Liver (tissue), 9 donors: ENCODE results near the gene OCA2. TPM values are rescaled to one million over a fixed set of nuclear protein-coding genes. Genes with fewer than 3 reads are reported as not detected.

Source experiments
- DNase-seq: peaks from one replicate; pipeline ENCODE4 v3.0.0-alpha.2; 2017; ENCODE audit warnings: low spot score
- H3K27ac ChIP-seq, 2 donors: one replicate each; pipeline ENCODE4 v1.7.0; 2013; ENCODE audit warnings: inconsistent platforms in 2 of 2, low read length in 2 of 2, control low read depth in 1 of 2, low read depth in 1 of 2, mild to moderate bottlenecking in 1 of 2
- H3K27me3 ChIP-seq, 4 donors: one replicate each; pipeline versions ENCODE4 v1.6.1 to v1.7.0; 2013; ENCODE audit warnings: low read length in 3 of 4, inconsistent platforms in 1 of 4, mild to moderate bottlenecking in 1 of 4, moderate library complexity in 1 of 4; ENCODE audit not compliant: control insufficient read depth in 4 of 4, insufficient read depth in 4 of 4
- H3K36me3 ChIP-seq, 4 donors: one replicate each; pipeline versions ENCODE4 v1.6.1 to v1.7.0; 2013; ENCODE audit warnings: low read length in 3 of 4, mild to moderate bottlenecking in 3 of 4, low read depth in 1 of 4, moderate library complexity in 1 of 4; ENCODE audit not compliant: control insufficient read depth in 4 of 4, insufficient read depth in 3 of 4
- H3K4me1 ChIP-seq, 4 donors: one replicate each; pipeline versions ENCODE4 v1.6.1 to v1.7.0; 2013; ENCODE audit warnings: low read length in 3 of 4, mild to moderate bottlenecking in 3 of 4, moderate library complexity in 1 of 4; ENCODE audit not compliant: control insufficient read depth in 4 of 4, insufficient read depth in 4 of 4
- H3K4me3 ChIP-seq, 3 donors: one replicate each; pipeline versions ENCODE4 v1.6.1 to v1.7.0; 2013; ENCODE audit warnings: low read length in 3 of 3, control low read depth in 1 of 3, low read depth in 1 of 3, mild to moderate bottlenecking in 1 of 3
- H3K9ac ChIP-seq, 2 donors: one replicate each; pipeline ENCODE4 v1.7.0; 2013; ENCODE audit warnings: low read length in 2 of 2, mild to moderate bottlenecking in 2 of 2, moderate library complexity in 2 of 2, control low read depth in 1 of 2, low read depth in 1 of 2
- H3K9me3 ChIP-seq, 4 donors: one replicate each; pipeline versions ENCODE4 v1.6.1 to v1.7.0; 2013; ENCODE audit warnings: low read length in 3 of 4; ENCODE audit not compliant: control insufficient read depth in 4 of 4
- EGR1 ChIP-seq, 2 donors: IDR thresholded peaks; 2 replicates each; pipeline ENCODE4 v1.6.1; 2016 to 2018; ENCODE audit warnings: antibody characterized with exemption in 2 of 2, low read depth in 2 of 2
- FOXA1 ChIP-seq: IDR thresholded peaks from 2 replicates; pipeline ENCODE4 v1.6.1; 2016; ENCODE audit warnings: antibody characterized with exemption
- FOXA2 ChIP-seq: IDR thresholded peaks from 2 replicates; pipeline ENCODE4 v1.6.1; 2016; ENCODE audit warnings: antibody characterized with exemption
- GABPA ChIP-seq, 2 donors: IDR thresholded peaks in 1 of 2; conservative IDR thresholded peaks in 1 of 2; 2 replicates each; pipeline ENCODE4 v1.6.1; 2016; ENCODE audit warnings: antibody characterized with exemption in 2 of 2, mild to moderate bottlenecking in 1 of 2, moderate library complexity in 1 of 2
- HNF4A ChIP-seq, 2 donors: conservative IDR thresholded peaks; 2 replicates each; pipeline ENCODE4 v1.6.1; 2016; ENCODE audit warnings: antibody characterized with exemption in 2 of 2, mild to moderate bottlenecking in 2 of 2
- HNF4G ChIP-seq: IDR thresholded peaks from 2 replicates; pipeline ENCODE4 v1.6.1; 2016; ENCODE audit warnings: antibody characterized with exemption
- JUND ChIP-seq, 2 donors: IDR thresholded peaks; 2 replicates each; pipeline ENCODE4 v1.6.1; 2016; ENCODE audit warnings: antibody characterized with exemption in 2 of 2
- NR2F2 ChIP-seq: IDR thresholded peaks from 2 replicates; pipeline ENCODE4 v1.6.1; 2016; ENCODE audit warnings: antibody characterized with exemption
- RAD21 ChIP-seq, 2 donors: IDR thresholded peaks; 2 replicates each; pipeline ENCODE4 v1.6.1; 2016; ENCODE audit warnings: antibody characterized with exemption in 2 of 2, mild to moderate bottlenecking in 2 of 2
- REST ChIP-seq: IDR thresholded peaks from 2 replicates; pipeline ENCODE4 v1.6.1; 2016; ENCODE audit warnings: antibody characterized with exemption, mild to moderate bottlenecking
- RXRA ChIP-seq, 2 donors: IDR thresholded peaks; 2 replicates each; pipeline ENCODE4 v1.6.1; 2017 to 2018; ENCODE audit warnings: antibody characterized with exemption in 2 of 2, mild to moderate bottlenecking in 1 of 2
- SP1 ChIP-seq: IDR thresholded peaks from 2 replicates; pipeline ENCODE4 v1.6.1; 2018; ENCODE audit warnings: antibody characterized with exemption, mild to moderate bottlenecking
- TAF1 ChIP-seq: conservative IDR thresholded peaks from 2 replicates; pipeline ENCODE4 v1.6.1; 2016; ENCODE audit warnings: antibody characterized with exemption, mild to moderate bottlenecking
- YY1 ChIP-seq: IDR thresholded peaks from 2 replicates; pipeline ENCODE4 v1.6.1; 2016; ENCODE audit warnings: antibody characterized with exemption, mild to moderate bottlenecking
- ZBTB33 ChIP-seq: IDR thresholded peaks from 2 replicates; pipeline ENCODE4 v1.6.1; 2016; ENCODE audit warnings: antibody characterized with exemption
- WGBS: extraction: QIAGEN DNeasy Blood & Tissue Kit; methylation state at CpG from one replicate; pipeline ENCODE4 v1.1.7; 2013; 5-methylcytosine and 5-hydroxymethylcytosine counted together
- polyA plus RNA-seq, 2 donors: library from polyadenylated mRNA; stranded (reverse) in 1 of 2; unstranded in 1 of 2; fragments of 200-250 nt in 1 of 2; fragments of >200 nt in 1 of 2; fragmentation: Nextera tagmentation in 1 of 2; extraction: Ambion mirVana in 1 of 2; gene quantifications; one replicate each; pipeline versions ENCODE4 v1.2.1 to v1.2.3, GENCODE V29; 2013 to 2015
- total RNA-seq, 2 donors: library from RNA; depleted of rRNA; stranded (reverse); fragments of >200 nt; gene quantifications; one replicate each; pipeline ENCODE4 v1.2.3, GENCODE V29; 2014
- TF ChIP-seq, protein P1 (sequence below): IDR thresholded peaks from 2 replicates; pipeline ENCODE4 v1.6.1; 2016; ENCODE audit warnings: antibody characterized with exemption
- TF ChIP-seq, protein P2 (sequence below): fragments of 150-350 bp; IDR thresholded peaks from 2 replicates; pipeline ENCODE4 v1.5.1; 2017; ENCODE audit warnings: improper control_type of control experiment, low read depth, low read length; ENCODE audit not compliant: missing input control
- TF ChIP-seq, protein P3 (sequence below): IDR thresholded peaks from 2 replicates; pipeline ENCODE4 v1.6.1; 2016; ENCODE audit warnings: antibody characterized with exemption
- donor health status: healthy.
- donor health status: healthy.
- donor health status: healthy.
- donor health status: healthy.
- donor health status: healthy.

Gene OCA2
- total and polyA plus RNA-seq, 4 donors, result 0.02 to 0.56 (median 0.15) TPM

- 83% methylated on average over 13 of the region's 13 CpGs for WGBS
Observed at GRCh38 chr15:27967541-27967940, 131.6 kb downstream of the OCA2 start.

GRCh38 chr15:27965546-27965945, 133.6 kb downstream of the OCA2 start:
- Histone ChIP-seq H3K9me3 (peaks cover 0 to 3% (median 0%) of the 10 kb centered on the region in 4 donors), H3K4me1 (no peaks in the 10 kb centered on the region), H3K27me3 (no peaks in the 10 kb centered on the region), H3K27ac (no peak overlapping the region), H3K36me3 (peaks cover 0 to 2% (median 0%) of the 10 kb centered on the region in 4 donors), H3K4me3 (no peak overlapping the region), H3K9ac (no peak overlapping the region)
- no peak for TF ChIP-seq EGR1 (IDR thresholded peaks at IDR 0.05; ENCODE audit: low read depth in 2 of 2)
- 84% methylated on average over 6 of the region's 6 CpGs for WGBS
- no peak for DNase-seq

More at GRCh38 chr15:27967541-27967940, 131.6 kb downstream of the OCA2 start:
- H3K9ac ChIP-seq, result no peak overlapping the region
- peaks cover 0 to 4% (median 2%) of the 10 kb centered on the region in 4 donors for H3K9me3 ChIP-seq
- H3K36me3 ChIP-seq, result peaks cover 0 to 2% (median 0%) of the 10 kb centered on the region in 4 donors
- no peak for TF ChIP-seq YY1
- TF ChIP-seq, protein P1, sequence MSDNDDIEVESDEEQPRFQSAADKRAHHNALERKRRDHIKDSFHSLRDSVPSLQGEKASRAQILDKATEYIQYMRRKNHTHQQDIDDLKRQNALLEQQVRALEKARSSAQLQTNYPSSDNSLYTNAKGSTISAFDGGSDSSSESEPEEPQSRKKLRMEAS, result no peak
- no peak for TF ChIP-seq RXRA (IDR thresholded peaks at IDR 0.05)
- no peak for TF ChIP-seq SP1
- no peak for TF ChIP-seq FOXA1
- no peak for TF ChIP-seq JUND (IDR thresholded peaks at IDR 0.05)
- TF ChIP-seq, protein P2, sequence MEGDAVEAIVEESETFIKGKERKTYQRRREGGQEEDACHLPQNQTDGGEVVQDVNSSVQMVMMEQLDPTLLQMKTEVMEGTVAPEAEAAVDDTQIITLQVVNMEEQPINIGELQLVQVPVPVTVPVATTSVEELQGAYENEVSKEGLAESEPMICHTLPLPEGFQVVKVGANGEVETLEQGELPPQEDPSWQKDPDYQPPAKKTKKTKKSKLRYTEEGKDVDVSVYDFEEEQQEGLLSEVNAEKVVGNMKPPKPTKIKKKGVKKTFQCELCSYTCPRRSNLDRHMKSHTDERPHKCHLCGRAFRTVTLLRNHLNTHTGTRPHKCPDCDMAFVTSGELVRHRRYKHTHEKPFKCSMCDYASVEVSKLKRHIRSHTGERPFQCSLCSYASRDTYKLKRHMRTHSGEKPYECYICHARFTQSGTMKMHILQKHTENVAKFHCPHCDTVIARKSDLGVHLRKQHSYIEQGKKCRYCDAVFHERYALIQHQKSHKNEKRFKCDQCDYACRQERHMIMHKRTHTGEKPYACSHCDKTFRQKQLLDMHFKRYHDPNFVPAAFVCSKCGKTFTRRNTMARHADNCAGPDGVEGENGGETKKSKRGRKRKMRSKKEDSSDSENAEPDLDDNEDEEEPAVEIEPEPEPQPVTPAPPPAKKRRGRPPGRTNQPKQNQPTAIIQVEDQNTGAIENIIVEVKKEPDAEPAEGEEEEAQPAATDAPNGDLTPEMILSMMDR, result no peak
- TF ChIP-seq FOXA2, result no peak
- no peak for TF ChIP-seq ZBTB33
- TF ChIP-seq HNF4A (conservative IDR thresholded peaks at IDR 0.05), result no peak
- TF ChIP-seq, protein P3, sequence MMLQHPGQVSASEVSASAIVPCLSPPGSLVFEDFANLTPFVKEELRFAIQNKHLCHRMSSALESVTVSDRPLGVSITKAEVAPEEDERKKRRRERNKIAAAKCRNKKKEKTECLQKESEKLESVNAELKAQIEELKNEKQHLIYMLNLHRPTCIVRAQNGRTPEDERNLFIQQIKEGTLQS, result no peak
- H3K27me3 ChIP-seq, result no peaks in the 10 kb centered on the region
- DNase-seq, result no peak
- H3K27ac ChIP-seq, result no peak overlapping the region
- H3K4me1 ChIP-seq, result no peaks in the 10 kb centered on the region
- no peak overlapping the region for H3K4me3 ChIP-seq

GRCh38 chr15:27961801-27962200, 137.3 kb downstream of the OCA2 start:
- H3K36me3 ChIP-seq, result peaks cover 0 to 2% (median 0%) of the 10 kb centered on the region in 4 donors
- WGBS, result 85% methylated on average over 1 of the region's 1 CpG
- no peak overlapping the region for H3K4me3 ChIP-seq
- H3K4me1 ChIP-seq, result no peaks in the 10 kb centered on the region
- peaks cover 0 to 4% (median 0%) of the 10 kb centered on the region in 4 donors for H3K27me3 ChIP-seq
- no peaks in the 10 kb centered on the region for H3K9me3 ChIP-seq
- H3K27ac ChIP-seq, result no peak overlapping the region
- no peak overlapping the region for H3K9ac ChIP-seq
- no peak for DNase-seq
- TF ChIP-seq FOXA2, result no peak
- TF ChIP-seq, protein P2, result no peak
- no peak for TF ChIP-seq HNF4G
- TF ChIP-seq YY1, result no peak
- no peak for TF ChIP-seq GABPA (IDR thresholded peaks at IDR 0.05 in 1 of 2, conservative IDR thresholded peaks at IDR 0.05 in 1 of 2)
- TF ChIP-seq HNF4A (conservative IDR thresholded peaks at IDR 0.05), result no peak
- TF ChIP-seq RXRA (IDR thresholded peaks at IDR 0.05), result no peak
- no peak for TF ChIP-seq TAF1
- no peak for TF ChIP-seq RAD21 (IDR thresholded peaks at IDR 0.05)
- TF ChIP-seq NR2F2, result no peak
- TF ChIP-seq FOXA1, result no peak
- TF ChIP-seq, protein P1, result no peak
- no peak for TF ChIP-seq REST
